CD1c-positive myeloid dendritic cell (primary cell): ENCODE results near the gene FBXO30.

Experiments used
- DNase-seq: peaks from one replicate; pipeline ENCODE4 v3.0.0-alpha.2; 2016; ENCODE audit errors: extremely low spot score

Gene FBXO30

GRCh38 chr6:145818796-145819195, 4.2 kb upstream of the FBXO30 start:
- no peak for DNase-seq

GRCh38 chr6:145816392-145816791, 1.8 kb upstream of the FBXO30 start:
- no peak for DNase-seq

GRCh38 chr6:145815309-145816274, 997 bp upstream of the FBXO30 start:
- peak; percentile 20 for DNase-seq

GRCh38 chr6:145814035-145814500, 527 bp downstream of the FBXO30 start:
- peak; percentile 71 for DNase-seq

- peak; percentile 43 for DNase-seq
Observed at GRCh38 chr6:145813285-145814034, 1.1 kb downstream of the FBXO30 start.

GRCh38 chr6:145811741-145812140, 2.9 kb downstream of the FBXO30 start:
- DNase-seq: no peak

GRCh38 chr6:145809785-145810184, 4.8 kb downstream of the FBXO30 start:
- no peak for DNase-seq

- DNase-seq: no peak
Observed at GRCh38 chr6:145809211-145809610, 5.4 kb downstream of the FBXO30 start.

GRCh38 chr6:145808239-145808638, 6.4 kb downstream of the FBXO30 start:
- DNase-seq: no peak

GRCh38 chr6:145802141-145802540, 12.5 kb downstream of the FBXO30 start:
- DNase-seq: no peak

- no peak for DNase-seq
Observed at GRCh38 chr6:145801021-145801420, 13.6 kb downstream of the FBXO30 start.

- no peak for DNase-seq
Observed at GRCh38 chr6:145798530-145798929, 16.1 kb downstream of the FBXO30 start.

- DNase-seq: no peak
Observed at GRCh38 chr6:145789443-145789842, 25.2 kb downstream of the FBXO30 start.

- DNase-seq: no peak
Observed at GRCh38 chr6:145787688-145788087, 26.9 kb downstream of the FBXO30 start.

GRCh38 chr6:145784683-145785082, 29.9 kb downstream of the FBXO30 start:
- no peak for DNase-seq

GRCh38 chr6:145783796-145784195, 30.8 kb downstream of the FBXO30 start:
- no peak for DNase-seq

- DNase-seq: no peak
Observed at GRCh38 chr6:145772846-145773245, 41.7 kb downstream of the FBXO30 start.

- no peak for DNase-seq
Observed at GRCh38 chr6:145765449-145765848, 49.1 kb downstream of the FBXO30 start.

GRCh38 chr6:145763742-145764141, 50.9 kb downstream of the FBXO30 start:
- no peak for DNase-seq

- DNase-seq: no peak
Observed at GRCh38 chr6:145761584-145761983, 53.0 kb downstream of the FBXO30 start.

- DNase-seq: no peak
Observed at GRCh38 chr6:145758113-145758512, 56.5 kb downstream of the FBXO30 start.

- peak; percentile 55 for DNase-seq
Observed at GRCh38 chr6:145756170-145756662, 58.4 kb downstream of the FBXO30 start.
